H1 (cell line): ENCODE measurements around the gene NPHP4. TPM values are rescaled to one million over a fixed set of nuclear protein-coding genes. Genes with fewer than 3 reads are reported as not detected.

Source experiments
- CTCF ChIA-PET: fragments of 300-600 bp; sonication (Branson Sonifier 250); formaldehyde crosslinking; loops from one replicate; lab custom pipeline; 2021; ENCODE audit not compliant: partially characterized antibody; lab: Charles Lee
- POLR2A ChIA-PET: fragments of 300-600 bp; sonication (Branson Sonifier 250); formaldehyde crosslinking; loops from one replicate; lab custom pipeline; 2021; ENCODE audit warnings: inconsistent platforms; ENCODE audit not compliant: partially characterized antibody; lab: Charles Lee
- DNase-seq, 2 experiments: peaks; one replicate each; pipeline versions ENCODE4 v3.0.0 to v3.0.0-alpha.2; 2010 to 2022; ENCODE audit warnings: low spot score in 2 of 2, low read depth in 1 of 2, mixed read lengths in 1 of 2
- FAIRE-seq: peaks from 2 replicates; lab custom pipeline; 2011; peaks lifted over from hg19 to GRCh38; lab: Jason Lieb, UNC
- H2AFZ ChIP-seq: 2 replicates; pipeline ENCODE4 v1.8.1; 2012; ENCODE audit warnings: low read length, inconsistent platforms
- H2AK5ac ChIP-seq: 2 replicates; pipeline ENCODE4 v1.6.1; 2013; ENCODE audit warnings: low read depth, low read length
- H2BK120ac ChIP-seq: replicated peaks from 2 replicates; pipeline ENCODE3; 2013; ENCODE audit warnings: low read depth, low read length, inconsistent platforms
- H2BK12ac ChIP-seq: 2 replicates; pipeline ENCODE4 v1.6.1; 2013; ENCODE audit warnings: low read depth, low read length
- H2BK15ac ChIP-seq: 2 replicates; pipeline ENCODE4 v1.6.1; 2013; ENCODE audit warnings: low read length
- H2BK20ac ChIP-seq: 2 replicates; pipeline ENCODE4 v1.6.1; 2013; ENCODE audit warnings: low read length
- H2BK5ac ChIP-seq: 2 replicates; pipeline ENCODE4 v1.6.1; 2013; ENCODE audit warnings: low read depth, low read length
- H3K14ac ChIP-seq: 2 replicates; pipeline ENCODE4 v1.6.1; 2013; ENCODE audit warnings: inconsistent platforms; ENCODE audit not compliant: insufficient read length
- H3K18ac ChIP-seq: 2 replicates; pipeline ENCODE4 v1.6.1; 2013; ENCODE audit warnings: low read length; ENCODE audit errors: extremely low read depth
- H3K23ac ChIP-seq: 2 replicates; pipeline ENCODE4 v1.6.1; 2013; ENCODE audit warnings: inconsistent platforms; ENCODE audit not compliant: insufficient read length
- H3K23me2 ChIP-seq: 2 replicates; pipeline ENCODE4 v1.6.1; 2013; ENCODE audit warnings: low read depth, low read length
- H3K27ac ChIP-seq: 2 replicates; pipeline ENCODE4 v1.6.1; 2011; ENCODE audit warnings: low read depth, low read length, inconsistent platforms
- H3K27me3 ChIP-seq, 4 experiments: replicated peaks in 1 of 4; 1 replicate in 1 of 4; 2 replicates in 3 of 4; pipeline versions ENCODE4 v1.6.1 to v1.8.1; 2011 to 2013; ENCODE audit warnings: low read length in 3 of 4, mild to moderate bottlenecking in 3 of 4, inconsistent platforms in 2 of 4, mixed read lengths in 2 of 4, moderate library complexity in 1 of 4; ENCODE audit not compliant: control insufficient read depth in 3 of 4, insufficient read depth in 3 of 4; ENCODE audit errors: extremely low read depth in 1 of 4
- H3K36me3 ChIP-seq, 4 experiments: 2 replicates each; pipeline versions ENCODE4 v1.6.1 to v1.8.1; 2011 to 2013; ENCODE audit warnings: mild to moderate bottlenecking in 4 of 4, low read length in 3 of 4, moderate library complexity in 2 of 4, control low read depth in 1 of 4, inconsistent platforms in 1 of 4; ENCODE audit not compliant: insufficient read depth in 4 of 4, control insufficient read depth in 2 of 4
- H3K4ac ChIP-seq: replicated peaks from 2 replicates; pipeline ENCODE3; 2013; ENCODE audit warnings: low read length, low read depth, mixed read lengths, inconsistent platforms; ENCODE audit not compliant: insufficient read length
- H3K4me1 ChIP-seq, 4 experiments: replicated peaks in 1 of 4; 1 replicate in 1 of 4; 2 replicates in 3 of 4; pipeline versions ENCODE4 v1.6.1 to v1.8.1; 2011 to 2013; ENCODE audit warnings: low read length in 3 of 4, inconsistent platforms in 2 of 4, mixed read lengths in 1 of 4; ENCODE audit not compliant: insufficient read depth in 4 of 4, control insufficient read depth in 3 of 4
- H3K4me2 ChIP-seq, 2 experiments: 2 replicates each; pipeline versions ENCODE4 v1.6.1 to v1.8.1; 2011 to 2013; ENCODE audit warnings: low read depth in 2 of 2, low read length in 2 of 2, control low read depth in 1 of 2, inconsistent platforms in 1 of 2, mild to moderate bottlenecking in 1 of 2; ENCODE audit not compliant: insufficient read depth in 1 of 2
- H3K4me3 ChIP-seq, 4 experiments: fragments of 200-600, 300-600 bp in 1 of 4; sonication (generic), shearing (Covaris generic), sonication (Bioruptor Twin) in 1 of 4; 2 replicates each; pipeline versions ENCODE4 v1.5.1 to v1.8.1; 2011 to 2016; ENCODE audit warnings: low read length in 4 of 4, low read depth in 3 of 4, control low read depth in 2 of 4, inconsistent platforms in 2 of 4, mild to moderate bottlenecking in 2 of 4, mixed read lengths in 1 of 4, moderate library complexity in 1 of 4; ENCODE audit not compliant: insufficient read depth in 2 of 4; ENCODE audit errors: extremely low read depth in 1 of 4
- H3K56ac ChIP-seq: replicated peaks from 2 replicates; pipeline ENCODE3; 2013; ENCODE audit warnings: low read depth, mild to moderate bottlenecking, mixed read lengths, low read length, inconsistent platforms; ENCODE audit not compliant: insufficient read length
- H3K79me1 ChIP-seq: 2 replicates; pipeline ENCODE4 v1.6.1; 2013; ENCODE audit warnings: low read depth, low read length, control low read depth
- H3K79me2 ChIP-seq, 2 experiments: 2 replicates each; pipeline versions ENCODE4 v1.6.1 to v1.8.1; 2012 to 2013; ENCODE audit warnings: low read length in 2 of 2, mild to moderate bottlenecking in 2 of 2, inconsistent platforms in 1 of 2; ENCODE audit not compliant: insufficient read depth in 2 of 2, control insufficient read depth in 1 of 2
- H3K9ac ChIP-seq, 4 experiments: replicated peaks in 1 of 4; 1 replicate in 1 of 4; 2 replicates in 3 of 4; pipeline versions ENCODE4 v1.6.1 to v1.8.1; 2011 to 2013; ENCODE audit warnings: low read depth in 3 of 4, low read length in 3 of 4, control low read depth in 2 of 4, mild to moderate bottlenecking in 2 of 4, moderate library complexity in 2 of 4, inconsistent platforms in 1 of 4; ENCODE audit errors: extremely low read depth in 1 of 4
- H3K9me3 ChIP-seq, 2 experiments: 2 replicates each; pipeline versions ENCODE4 v1.6.1 to v1.8.1; 2012 to 2013; ENCODE audit warnings: mild to moderate bottlenecking in 2 of 2, moderate library complexity in 2 of 2, control low read depth in 1 of 2, inconsistent platforms in 1 of 2, low read depth in 1 of 2, low read length in 1 of 2, mixed read lengths in 1 of 2; ENCODE audit not compliant: insufficient read depth in 2 of 2
- H4K20me1 ChIP-seq, 2 experiments: replicated peaks in 1 of 2; 2 replicates each; pipeline versions ENCODE3 to v1.8.1; 2011 to 2013; ENCODE audit warnings: inconsistent platforms in 2 of 2, low read length in 2 of 2, mild to moderate bottlenecking in 1 of 2; ENCODE audit not compliant: insufficient read depth in 2 of 2, control insufficient read depth in 1 of 2
- H4K5ac ChIP-seq: 2 replicates; pipeline ENCODE4 v1.6.1; 2013; ENCODE audit warnings: low read length, low read depth, mixed read lengths, inconsistent platforms; ENCODE audit not compliant: insufficient read length
- H4K8ac ChIP-seq: 2 replicates; pipeline ENCODE4 v1.8.0; 2013; ENCODE audit warnings: mild to moderate bottlenecking, moderate library complexity, low read length, inconsistent platforms; ENCODE audit not compliant: insufficient read depth; ENCODE audit errors: extremely low read depth
- H4K91ac ChIP-seq: replicated peaks from 2 replicates; pipeline ENCODE3; 2013; ENCODE audit warnings: low read length, mixed read lengths, inconsistent platforms; ENCODE audit not compliant: insufficient read length
- BACH1 ChIP-seq: IDR thresholded peaks from 2 replicates; pipeline ENCODE4 v1.6.1; 2012; ENCODE audit warnings: low read length, improper control_type of control experiment
- BRCA1 ChIP-seq: IDR thresholded peaks from 2 replicates; pipeline ENCODE4 v1.6.1; 2012; ENCODE audit warnings: low read depth, low read length, improper control_type of control experiment
- CHD2 ChIP-seq: IDR thresholded peaks from 2 replicates; pipeline ENCODE4 v1.6.1; 2012; ENCODE audit warnings: low read length, improper control_type of control experiment
- KDM1A ChIP-seq: fragments of 200-600, 300-600 bp; sonication (generic); IDR thresholded peaks from 2 replicates; pipeline ENCODE4 v1.7.1; 2016; ENCODE audit warnings: mild to moderate bottlenecking, low read length, borderline replicate concordance
- MAFK ChIP-seq: IDR thresholded peaks from 2 replicates; pipeline ENCODE4 v1.6.1; 2012; ENCODE audit warnings: low read depth, mild to moderate bottlenecking, improper control_type of control experiment, low read length
- PHF8 ChIP-seq: fragments of 200-600 bp; sonication (generic); conservative IDR thresholded peaks from 2 replicates; pipeline ENCODE4 v1.7.1; 2012; ENCODE audit warnings: low read depth, mild to moderate bottlenecking, inconsistent platforms, low read length, moderate library complexity
- POLR2AphosphoS5 ChIP-seq: IDR thresholded peaks from 2 replicates; pipeline ENCODE4 v1.6.1; 2011; ENCODE audit warnings: low read depth, low read length
- SAP30 ChIP-seq: fragments of 300-600 bp; sonication (generic); IDR thresholded peaks from 2 replicates; pipeline ENCODE4 v1.7.1; 2012; ENCODE audit warnings: low read length, moderate library complexity, mild to moderate bottlenecking, inconsistent platforms; ENCODE audit not compliant: insufficient read depth, insufficient replicate concordance
- SP4 ChIP-seq: IDR thresholded peaks from 2 replicates; pipeline ENCODE4 v1.6.1; 2012; ENCODE audit warnings: low read length, inconsistent platforms
- SUZ12 ChIP-seq: fragments of 200-600 bp; sonication (generic); IDR thresholded peaks from 2 replicates; pipeline ENCODE4 v1.6.1; 2012; ENCODE audit warnings: mild to moderate bottlenecking, inconsistent platforms, low read length, moderate library complexity, mixed read lengths
- TAF7 ChIP-seq: optimal IDR thresholded peaks from 2 replicates; pipeline ENCODE3; 2011; ENCODE audit warnings: low read depth, mild to moderate bottlenecking, inconsistent platforms, low read length, moderate library complexity, borderline replicate concordance
- TCF12 ChIP-seq: IDR thresholded peaks from 2 replicates; pipeline ENCODE4 v1.6.1; 2011; ENCODE audit warnings: low read depth, mild to moderate bottlenecking, low read length
- WGBS, 2 experiments: shearing (Covaris generic) in 1 of 2; methylation state at CpG; one replicate each; pipeline versions ENCODE4 v1.1.6 to v1.1.7; 2013 to 2015; ENCODE audit warnings: low lambda C conversion rate in 2 of 2, mixed read lengths in 2 of 2, inconsistent platforms in 1 of 2, low coverage in 1 of 2, missing lambda C conversion rate in 1 of 2; ENCODE audit not compliant: insufficient replicate concordance in 2 of 2, insufficient coverage in 1 of 2, insufficient read length in 1 of 2; ENCODE audit errors: extremely low coverage in 1 of 2, missing lambda C conversion rate in 1 of 2; 5-methylcytosine and 5-hydroxymethylcytosine counted together
- polyA plus RNA-seq, 7 experiments: library from polyadenylated mRNA; depleted of rRNA in 3 of 7; stranded (reverse) in 5 of 7; unstranded in 2 of 7; fragments of >200 nt in 5 of 7; fragments of 200-250 nt in 2 of 7; gene quantifications; 1 replicate in 5 of 7; 2 replicates in 1 of 7; 4 replicates in 1 of 7; pipeline versions ENCODE4 v1.2.1 to v1.2.3, GENCODE V29; 2011 to 2013; ENCODE audit warnings: missing spikeins in 2 of 7, mixed read lengths in 2 of 7
- total RNA-seq: library from RNA; stranded (reverse); fragmentation: NEBNext Ultra II Directional; extraction: Animal tissue kit (Norgen Biotek cat#: 25700); gene quantifications from 2 replicates; pipeline ENCODE4 v1.2.1, GENCODE V29; 2021
- TF ChIP-seq, protein P1 (sequence below): IDR thresholded peaks from 2 replicates; pipeline ENCODE4 v1.6.1; 2011; ENCODE audit warnings: low read length, improper control_type of control experiment

The NPHP4 gene
- total and polyA plus RNA-seq, 2 of the 8 experiments (the other 6 are each of a cell fraction or from before 2014, with no cell fraction given) = 5.8 to 14.0 TPM

DNA sequence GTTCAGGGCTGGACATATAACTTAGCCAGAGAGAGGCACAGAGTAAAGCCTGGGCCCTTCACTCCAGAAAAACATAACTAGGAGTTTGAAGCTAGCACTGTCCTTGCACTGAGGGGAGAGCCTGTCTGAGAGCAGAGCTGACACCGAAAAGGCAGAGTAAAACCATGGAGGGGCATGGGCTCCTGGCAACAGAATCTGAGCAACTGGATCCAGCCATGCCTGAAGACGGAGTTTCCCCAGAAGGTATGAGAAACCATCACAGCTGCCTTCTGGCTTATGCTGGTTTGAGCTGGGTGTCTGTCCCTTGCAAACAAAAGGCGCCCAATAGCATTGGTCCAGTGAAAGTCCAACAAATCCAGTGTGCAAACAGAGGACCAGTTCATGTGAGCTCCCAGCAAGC, 137.5 kb downstream of the NPHP4 start:
- H3K4ac ChIP-seq = no peak overlapping the region
- POLR2A ChIA-PET = interaction anchor here (0.6 to 2.7 kb wide), 4 partner anchors 12 to 41 kb away, joined by 3 to 7 read pairs (median 6); no protein-coding TSS in a partner anchor
- H3K4me2 ChIP-seq = no peak overlapping the region
- H2BK12ac ChIP-seq = no peak overlapping the region
- CTCF ChIA-PET = interaction anchor here (1.3 to 2.1 kb wide), 4 partner anchors 11 to 61 kb away, joined by 3 to 11 read pairs (median 5); no protein-coding TSS in a partner anchor
- H3K23me2 ChIP-seq = no peaks in the 10 kb centered on the region
- no peak overlapping the region for H2BK15ac ChIP-seq
- H3K79me1 ChIP-seq = no peaks in the 10 kb centered on the region
- H3K36me3 ChIP-seq = no peaks in the 10 kb centered on the region
- H2BK5ac ChIP-seq = no peak overlapping the region
- H2BK20ac ChIP-seq = no peak overlapping the region
- FAIRE-seq (no peak), DNase-seq (no peak)
- no peak overlapping the region for H3K18ac ChIP-seq
- H3K14ac ChIP-seq = no peak overlapping the region
- 74% methylated on average over 3 of the region's 3 CpGs; no CpG with 5 or more reads in 1 of the 2 experiments for WGBS, 2 experiments
- no peaks in the 10 kb centered on the region for H4K20me1 ChIP-seq
- no peak overlapping the region for H2BK120ac ChIP-seq
- H4K91ac ChIP-seq = no peak overlapping the region
- no peak overlapping the region for H4K8ac ChIP-seq
- H3K23ac ChIP-seq = no peak overlapping the region
- no peak overlapping the region for H3K56ac ChIP-seq
- no peak overlapping the region for H3K9ac ChIP-seq
- H3K27me3 ChIP-seq = no peaks in the 10 kb centered on the region
- H3K4me3 ChIP-seq = no peak overlapping the region
- H3K4me1 ChIP-seq = peaks cover 0 to 3% (median 0%) of the 10 kb centered on the region in 4 experiments; a peak in 2 of 7 replicates
- H3K27ac ChIP-seq = no peak overlapping the region
- H3K9me3 ChIP-seq = no peaks in the 10 kb centered on the region; a peak in 1 of 4 replicates
- H2AK5ac ChIP-seq = no peak overlapping the region
- H3K79me2 ChIP-seq = no peaks in the 10 kb centered on the region
- H4K5ac ChIP-seq = no peak overlapping the region
- H2AFZ ChIP-seq = no peak overlapping the region
- TF ChIP-seq PHF8 (no peak), KDM1A (no peak), CHD2 (no peak), POLR2AphosphoS5 (no peak), SUZ12 (no peak), BACH1 (no peak), SAP30 (no peak), TAF7 (no peak), MAFK (no peak), BRCA1 (no peak), TCF12 (no peak), SP4 (no peak)
- TF ChIP-seq, protein P1, sequence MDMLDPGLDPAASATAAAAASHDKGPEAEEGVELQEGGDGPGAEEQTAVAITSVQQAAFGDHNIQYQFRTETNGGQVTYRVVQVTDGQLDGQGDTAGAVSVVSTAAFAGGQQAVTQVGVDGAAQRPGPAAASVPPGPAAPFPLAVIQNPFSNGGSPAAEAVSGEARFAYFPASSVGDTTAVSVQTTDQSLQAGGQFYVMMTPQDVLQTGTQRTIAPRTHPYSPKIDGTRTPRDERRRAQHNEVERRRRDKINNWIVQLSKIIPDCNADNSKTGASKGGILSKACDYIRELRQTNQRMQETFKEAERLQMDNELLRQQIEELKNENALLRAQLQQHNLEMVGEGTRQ = no peak
